UCSD-AML1 (cell line): ENCODE results near the gene DISP2.
A peak's percentile ranks its signal among the peaks of the same experiment; 100 is the strongest.

Experiments used
- DNase-seq: peaks from one replicate; lab custom pipeline; 2025; ENCODE audit not compliant: unreplicated experiment; lab: John Stamatoyannopoulos, UW

The DISP2 gene

DNA sequence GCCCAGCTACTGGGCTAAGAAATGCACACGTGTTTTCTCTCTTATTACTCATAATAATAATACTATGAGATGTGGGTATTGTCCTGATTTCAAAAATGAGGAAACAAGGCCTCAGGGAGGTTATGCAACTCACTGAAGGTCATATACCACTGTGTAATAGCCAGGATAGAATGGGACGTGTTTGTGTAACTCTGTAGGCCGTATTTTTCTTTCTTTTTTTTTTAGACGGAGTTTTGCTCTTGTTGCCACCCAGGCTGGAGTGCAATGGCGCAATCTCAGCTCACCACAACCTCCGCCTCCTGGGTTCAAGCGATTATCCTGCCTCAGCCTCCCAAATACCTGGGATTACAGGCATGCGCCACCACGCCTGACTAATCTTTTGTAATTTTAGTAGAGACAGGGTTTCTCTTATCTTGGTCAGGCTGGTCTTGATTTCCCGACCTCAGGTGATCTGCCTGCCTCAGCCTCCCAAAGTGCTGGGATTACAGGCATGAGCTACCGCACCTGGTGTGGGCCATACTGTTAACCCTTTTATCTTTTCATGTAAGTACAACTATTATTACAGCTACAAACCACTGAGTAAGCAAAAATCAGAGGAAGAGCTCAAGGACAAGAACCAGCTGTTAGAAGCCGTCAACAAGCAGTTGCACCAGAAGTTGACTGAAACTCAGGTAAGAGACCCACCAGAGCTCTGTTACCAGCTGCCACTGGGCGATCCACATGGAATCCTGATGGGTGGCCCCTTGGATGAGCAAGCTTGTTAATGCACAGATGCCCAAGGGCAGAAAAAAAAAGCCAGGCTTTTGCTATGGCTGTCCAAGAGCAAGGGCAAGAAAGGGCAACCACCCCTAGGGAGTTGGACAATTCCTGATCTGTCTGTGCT, 31.2 kb downstream of the DISP2 start:
- no peak for DNase-seq

DNA sequence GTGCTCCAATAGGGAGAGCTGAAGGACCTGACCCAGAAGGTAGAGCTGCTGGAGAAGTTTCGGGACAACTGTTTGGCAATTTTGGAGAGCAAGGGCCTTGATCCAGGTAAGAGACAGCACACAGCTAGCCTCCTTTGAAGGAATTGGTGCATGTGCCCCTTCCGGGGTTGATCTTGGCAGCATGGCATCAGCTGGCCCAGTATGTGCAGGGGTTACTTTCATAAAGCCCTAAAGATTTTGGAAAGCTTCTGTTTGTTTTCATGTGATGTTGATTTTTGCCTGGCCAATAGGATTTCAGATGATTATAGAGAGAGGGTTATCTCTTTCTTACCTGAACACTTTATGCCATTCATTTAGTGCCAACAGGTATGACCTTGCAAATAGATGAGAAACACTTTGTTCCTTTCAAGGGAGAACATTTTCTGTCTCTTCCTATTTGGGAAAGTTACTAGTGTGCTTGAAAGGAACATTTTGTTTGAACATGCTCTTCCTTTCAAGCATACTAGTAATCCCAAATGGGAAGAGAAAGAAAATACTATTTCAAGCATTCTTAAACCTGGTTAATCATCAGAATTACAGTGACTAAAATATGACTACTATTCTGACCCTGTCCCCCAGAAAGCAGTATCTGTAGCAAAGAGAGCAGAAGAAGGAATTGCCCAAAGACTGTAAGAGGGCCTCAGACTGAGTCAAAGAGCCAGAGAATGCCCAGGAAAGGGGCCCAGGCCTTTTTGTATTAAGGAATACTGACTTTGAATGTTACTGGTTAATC, 32.0 kb downstream of the DISP2 start:
- no peak for DNase-seq

GRCh38 chr15:40392986-40393948, 35.2 kb downstream of the DISP2 start:
- DNase-seq: no peak

DNA sequence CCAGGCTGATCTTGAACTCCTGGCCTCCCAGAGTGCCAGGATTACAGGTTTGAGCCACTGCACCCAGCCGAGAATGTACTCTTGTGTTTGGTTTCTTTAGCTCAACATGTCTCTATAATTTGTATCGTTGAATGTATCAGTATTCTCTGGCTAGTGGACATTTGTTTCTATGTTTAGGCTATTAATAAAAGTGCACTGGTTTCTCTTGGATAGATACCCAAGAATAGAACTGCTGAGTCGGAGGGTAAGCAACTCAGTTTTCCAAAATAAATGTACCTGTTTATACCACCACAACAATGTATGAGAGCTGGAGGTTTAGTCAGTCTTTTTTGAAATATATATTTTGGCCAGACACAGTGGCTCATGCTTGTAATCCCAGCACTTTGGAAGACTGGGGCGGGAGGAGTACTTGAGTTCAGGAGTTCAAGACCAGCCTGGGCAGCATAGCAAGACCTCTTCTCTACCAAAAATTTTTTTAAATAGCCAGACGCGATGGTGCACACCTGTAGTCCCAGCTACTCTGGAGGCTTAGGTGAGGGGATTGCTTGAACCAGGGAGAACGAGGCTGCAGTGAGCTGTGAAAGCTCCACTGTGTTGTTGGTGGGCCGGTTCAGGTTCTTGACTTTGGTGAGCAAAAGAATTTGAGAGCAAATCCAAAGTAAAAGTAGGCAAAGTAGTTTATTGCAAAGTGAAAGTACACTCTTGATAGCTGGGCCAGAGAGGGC, 39.8 kb downstream of the DISP2 start:
- DNase-seq: no peak

- DNase-seq: peak; percentile 68
Observed at GRCh38 chr15:40398413-40398873, 40.4 kb downstream of the DISP2 start.

DNA sequence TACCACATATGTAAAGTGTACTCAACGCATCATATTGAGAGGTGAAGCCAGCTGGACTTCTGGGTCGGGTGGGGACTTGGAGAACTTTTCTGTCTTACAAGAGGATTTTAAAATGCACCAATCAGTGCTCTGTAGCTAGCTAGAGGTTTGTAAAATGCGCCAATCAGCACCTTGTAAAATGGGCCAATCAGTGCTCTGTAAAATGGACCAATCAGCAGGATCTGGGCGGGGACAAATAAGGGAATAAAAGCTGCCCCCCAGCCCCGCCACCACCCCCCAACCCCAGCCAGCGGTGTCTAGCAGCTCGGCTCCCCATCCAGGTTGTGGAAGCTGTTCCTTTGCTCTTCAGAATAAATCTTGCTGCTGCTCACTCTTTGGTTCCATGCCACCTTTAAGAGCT, 41.4 kb downstream of the DISP2 start:
- no peak for DNase-seq

- peak; percentile 94 for DNase-seq
Observed at GRCh38 chr15:40405501-40406381, 47.7 kb downstream of the DISP2 start, which contains the start of gene IVD. Gene IVD (plus strand): TSS chr15:40405795. CDS start chr15:40405828, 33 bp downstream.

DNA sequence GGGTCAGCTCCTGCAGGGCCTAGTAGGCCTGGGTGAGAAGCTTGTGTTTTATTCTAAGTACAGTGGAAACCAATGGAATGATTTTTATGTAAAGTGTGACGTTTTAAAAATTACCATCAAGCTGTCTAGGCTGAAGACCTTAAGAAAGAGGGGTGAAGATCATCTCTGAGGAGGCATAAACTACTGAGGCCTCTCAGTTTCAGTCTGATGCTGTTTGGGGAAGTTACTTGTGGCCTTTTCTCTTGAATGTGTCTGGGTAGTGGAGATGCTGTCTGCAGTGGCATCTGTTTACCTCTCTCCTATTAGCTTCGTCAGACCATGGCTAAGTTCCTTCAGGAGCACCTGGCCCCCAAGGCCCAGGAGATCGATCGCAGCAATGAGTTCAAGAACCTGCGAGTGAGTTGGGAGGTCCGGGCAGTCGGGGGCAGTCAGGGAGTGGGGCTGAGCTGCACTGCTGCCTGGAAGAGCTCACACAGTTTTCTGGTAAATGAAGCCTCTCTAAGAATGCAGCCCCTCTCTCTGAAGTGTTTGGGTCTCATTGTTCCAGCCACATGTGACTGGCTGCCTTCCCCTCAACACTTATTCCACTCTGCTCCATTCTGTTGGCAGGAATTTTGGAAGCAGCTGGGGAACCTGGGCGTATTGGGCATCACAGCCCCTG, 49.4 kb downstream of the DISP2 start:
- no peak for DNase-seq

DNA sequence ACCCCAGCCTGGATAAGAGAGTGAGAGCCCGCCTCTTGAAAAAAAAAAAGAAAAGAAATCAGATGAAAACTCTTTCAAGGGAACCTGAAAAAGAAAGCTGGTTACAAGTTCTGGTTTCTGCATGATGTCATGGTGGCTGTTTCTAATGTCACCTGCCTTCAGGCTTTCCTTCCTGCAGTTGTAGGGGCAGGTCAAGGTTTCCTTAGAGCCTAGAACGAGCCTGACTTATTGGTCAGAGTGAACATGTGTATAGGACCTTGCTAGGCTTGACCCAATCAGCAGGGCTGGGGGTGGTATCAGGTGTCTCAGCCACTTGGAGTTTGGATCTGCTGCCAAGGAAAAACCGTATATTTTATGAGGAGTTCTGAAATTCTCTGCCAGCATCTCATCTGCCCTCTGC, 51.3 kb downstream of the DISP2 start:
- DNase-seq: no peak

DNA sequence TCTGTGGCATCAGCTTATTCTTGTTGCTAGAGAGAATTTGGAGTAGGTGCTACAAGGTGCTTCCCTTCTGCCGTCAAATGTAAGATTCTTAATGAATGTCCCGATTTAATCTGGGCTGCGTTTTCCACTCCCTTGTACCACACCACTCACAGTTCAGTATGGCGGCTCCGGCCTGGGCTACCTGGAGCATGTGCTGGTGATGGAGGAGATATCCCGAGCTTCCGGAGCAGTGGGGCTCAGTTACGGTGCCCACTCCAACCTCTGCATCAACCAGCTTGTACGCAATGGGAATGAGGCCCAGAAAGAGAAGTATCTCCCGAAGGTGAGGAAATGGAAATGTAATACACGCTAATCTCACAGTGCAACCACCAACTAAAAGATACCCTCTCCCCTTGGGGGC, 52.5 kb downstream of the DISP2 start:
- no peak for DNase-seq

DNA sequence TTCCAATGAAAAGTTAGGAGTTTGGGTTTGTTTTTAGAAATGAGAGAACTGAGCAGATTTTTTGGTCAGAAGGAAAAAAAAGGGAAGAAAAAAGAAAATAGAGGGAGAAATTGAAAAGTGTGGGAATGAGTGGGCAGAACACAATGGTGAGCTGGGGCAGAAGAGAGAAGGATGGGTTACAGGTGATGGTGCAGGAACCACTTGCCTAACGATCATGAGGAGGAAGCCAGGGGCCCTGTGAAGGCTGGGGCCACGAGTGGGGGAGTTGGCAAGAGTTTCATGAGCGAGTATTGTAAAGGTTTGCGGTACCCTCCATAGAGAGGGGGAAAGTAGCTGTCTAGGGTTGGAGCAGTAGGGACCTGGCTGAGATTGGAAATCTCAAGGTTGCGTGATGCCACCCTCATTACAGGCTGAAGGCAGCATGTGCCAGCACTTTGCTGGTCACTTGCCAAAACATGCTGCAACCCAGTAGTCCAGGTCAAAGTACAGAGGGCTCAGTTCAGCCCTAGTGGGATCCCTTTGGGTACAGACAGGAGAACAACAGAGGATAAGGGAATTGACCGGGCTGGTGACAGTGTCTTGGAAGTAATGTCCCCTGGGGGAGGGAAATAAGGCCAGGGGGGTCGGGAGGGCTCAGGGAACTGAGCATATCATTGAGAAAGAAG, 54.2 kb downstream of the DISP2 start:
- DNase-seq: no peak

GRCh38 chr15:40413036-40413435, 55.0 kb downstream of the DISP2 start:
- DNase-seq: no peak

GRCh38 chr15:40414816-40415215, 56.8 kb downstream of the DISP2 start:
- no peak for DNase-seq

DNA sequence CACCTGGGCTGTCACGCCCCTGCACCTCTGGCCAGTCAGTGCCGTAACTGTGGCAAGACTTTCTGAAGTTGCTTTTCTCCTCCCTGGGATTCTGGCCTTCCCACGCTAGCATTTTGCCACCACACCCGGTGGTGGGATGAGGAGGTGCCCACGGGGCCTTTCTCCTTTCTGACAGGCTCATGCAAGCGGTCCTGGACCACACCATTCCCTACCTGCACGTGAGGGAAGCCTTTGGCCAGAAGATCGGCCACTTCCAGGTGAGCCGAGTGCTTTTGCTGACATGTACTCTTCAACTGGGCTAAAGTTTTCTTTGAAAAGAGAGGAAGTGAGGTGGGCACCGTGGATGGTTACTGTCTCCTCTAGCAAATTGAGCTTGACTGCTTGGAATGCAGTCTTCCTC, 57.2 kb downstream of the DISP2 start:
- no peak for DNase-seq

- no peak for DNase-seq
Observed at GRCh38 chr15:40416056-40416455, 58.0 kb downstream of the DISP2 start.

DNA sequence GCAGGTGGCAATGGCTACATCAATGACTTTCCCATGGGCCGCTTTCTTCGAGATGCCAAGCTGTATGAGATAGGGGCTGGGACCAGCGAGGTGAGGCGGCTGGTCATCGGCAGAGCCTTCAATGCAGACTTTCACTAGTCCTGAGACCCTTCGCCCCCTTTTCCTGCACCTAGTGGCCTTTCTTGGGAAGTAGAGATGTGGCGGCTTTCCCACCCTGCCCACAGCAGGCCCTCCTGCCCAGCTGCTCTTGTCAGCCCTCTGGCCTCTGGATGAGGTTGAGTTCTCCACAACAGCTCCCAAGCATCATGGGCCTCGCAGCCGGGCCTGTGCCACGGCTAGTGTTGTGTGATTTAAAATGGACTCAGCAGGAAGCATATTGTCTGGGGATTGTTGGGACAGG, 60.1 kb downstream of the DISP2 start:
- no peak for DNase-seq

- no peak for DNase-seq
Observed at GRCh38 chr15:40420071-40420713, 62.2 kb downstream of the DISP2 start.

DNA sequence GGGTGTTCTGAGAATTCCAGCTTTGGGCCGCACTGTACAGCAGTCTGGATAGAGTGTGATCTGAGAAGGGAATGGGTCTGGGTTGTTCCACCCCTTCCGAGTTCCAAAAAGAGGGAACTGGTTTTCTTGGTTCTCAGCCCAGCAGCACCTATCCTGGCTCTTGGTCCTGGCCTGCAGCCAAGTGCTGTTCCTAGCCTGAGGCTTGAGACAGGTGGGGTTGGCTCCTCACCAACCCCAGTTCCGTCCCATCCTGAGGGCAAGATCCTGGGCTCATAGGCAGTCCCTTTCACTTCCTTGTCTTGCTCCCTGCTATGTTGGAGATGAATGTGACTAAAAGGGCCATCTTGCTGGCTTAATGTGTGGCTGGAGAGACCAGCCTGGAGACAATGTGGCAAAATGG, 62.8 kb downstream of the DISP2 start:
- no peak for DNase-seq
